Hepatocyte (in vitro differentiated cells): ENCODE data around the gene FRMPD3. TPM values are rescaled to one million over a fixed set of nuclear protein-coding genes. Genes with fewer than 3 reads are reported as not detected.

ENCODE experiments used
- DNase-seq: peaks from one replicate; pipeline ENCODE4 v3.0.0-alpha.2; 2016; ENCODE audit warnings: low spot score
- H2AFZ ChIP-seq: fragments of 200-600 bp; sonication (generic); 2 replicates; pipeline ENCODE4 v1.6.0; 2016; ENCODE audit warnings: antibody characterized with exemption, mild to moderate bottlenecking
- H3K27ac ChIP-seq: fragments of 200-600 bp; sonication (generic); 2 replicates; pipeline ENCODE4 v1.5.1; 2016; ENCODE audit warnings: mild to moderate bottlenecking
- H3K27me3 ChIP-seq: fragments of 200-600 bp; sonication (generic); 2 replicates; pipeline ENCODE4 v1.6.1; 2016
- H3K36me3 ChIP-seq: fragments of 200-600 bp; sonication (generic); replicated peaks from 2 replicates; pipeline ENCODE4 v1.5.1; 2016; ENCODE audit warnings: low read depth; ENCODE audit not compliant: insufficient read depth
- H3K4me1 ChIP-seq: fragments of 200-600 bp; sonication (generic); 2 replicates; pipeline ENCODE4 v1.5.1; 2016; ENCODE audit warnings: mild to moderate bottlenecking, moderate library complexity; ENCODE audit not compliant: insufficient read depth
- H3K4me2 ChIP-seq: fragments of 200-600 bp; sonication (generic); 2 replicates; pipeline ENCODE4 v1.6.0; 2016
- H3K4me3 ChIP-seq: fragments of 200-600 bp; sonication (generic); 2 replicates; pipeline ENCODE4 v1.5.1; 2016; ENCODE audit warnings: mild to moderate bottlenecking
- H3K79me2 ChIP-seq: fragments of 200-600 bp; sonication (generic); 2 replicates; pipeline ENCODE4 v1.6.0; 2017; ENCODE audit warnings: mild to moderate bottlenecking
- H3K9me2 ChIP-seq: fragments of 200-600 bp; sonication (generic); replicated peaks from 2 replicates; pipeline ENCODE4 v1.6.0; 2017; ENCODE audit warnings: mild to moderate bottlenecking; ENCODE audit not compliant: insufficient read depth
- H3K9me3 ChIP-seq: fragments of 200-600 bp; sonication (generic); 2 replicates; pipeline ENCODE4 v1.5.1; 2016; ENCODE audit warnings: low read depth, mild to moderate bottlenecking
- H4K20me1 ChIP-seq: fragments of 200-600 bp; sonication (generic); 2 replicates; pipeline ENCODE4 v1.6.0; 2016; ENCODE audit warnings: mild to moderate bottlenecking; ENCODE audit not compliant: insufficient read depth, poor library complexity, severe bottlenecking
- CTCF ChIP-seq: fragments of 200-600 bp; sonication (generic); IDR thresholded peaks from 2 replicates; pipeline ENCODE4 v1.5.1; 2016; ENCODE audit warnings: antibody characterized with exemption, mild to moderate bottlenecking; ENCODE audit not compliant: poor library complexity
- EZH2 ChIP-seq: fragments of 200-600 bp; sonication (generic); IDR thresholded peaks from 2 replicates; pipeline ENCODE4 v1.6.1; 2016; ENCODE audit warnings: antibody characterized with exemption, mild to moderate bottlenecking, borderline replicate concordance
- EZH2phosphoT487 ChIP-seq: fragments of 200-600 bp; sonication (generic); IDR thresholded peaks from one replicate; pipeline ENCODE4 v1.6.1; 2018; ENCODE audit warnings: antibody characterized with exemption, mild to moderate bottlenecking, low read depth, moderate library complexity; ENCODE audit not compliant: unreplicated experiment, severe bottlenecking
- WGBS: methylation state at CpG from one replicate; pipeline ENCODE4 v1.1.6; 2016; ENCODE audit warnings: low lambda C conversion rate; ENCODE audit errors: missing lambda C conversion rate; 5-methylcytosine and 5-hydroxymethylcytosine counted together
- polyA plus RNA-seq: library from polyadenylated mRNA; unstranded; fragments of >200 nt; fragmentation: Nextera tagmentation; extraction: Ambion mirVana; gene quantifications from 2 replicates; pipeline ENCODE4 v1.2.1, GENCODE V29; 2016
- total RNA-seq: library from RNA; depleted of rRNA; stranded (reverse); fragments of >200 nt; gene quantifications from 2 replicates; pipeline ENCODE4 v1.2.3, GENCODE V29; 2014

The FRMPD3 gene
- total RNA-seq (0.04 and 0.17 TPM in 2 replicates), polyA plus RNA-seq (0.06 TPM in 1 of 2 replicates, not detected in the other)

- Histone ChIP-seq H3K4me3 (peak within 1 kb of the TSS; percentile 8), H4K20me1 (no peaks in the 10 kb centered on the region), H2AFZ (peak within 1 kb of the TSS; percentile 5), H3K4me2 (peak within 1 kb of the TSS; percentile 81), H3K79me2 (no peaks in the 10 kb centered on the region), H3K4me1 (no peaks in the 10 kb centered on the region), H3K36me3 (no peaks in the 10 kb centered on the region), H3K27ac (no peak within 1 kb of the TSS), H3K9me2 (no peaks in the 10 kb centered on the region), H3K27me3 (peaks cover 74% of the 10 kb centered on the region), H3K9me3 (no peaks in the 10 kb centered on the region)
- DNase-seq, result peak; percentile 34
- 4% methylated on average over 41 of the region's 69 CpGs for WGBS
- no peak for TF ChIP-seq EZH2phosphoT487
- TF ChIP-seq CTCF, result peak; percentile 11
These were observed at the start of gene FRMPD3 for GRCh38 chrX:107448998-107449835. Gene FRMPD3, plus strand, starts transcription at chrX:107449652. Its CDS starts 76,937 bp downstream, at chrX:107526589.

- H3K4me2 ChIP-seq, result no peak overlapping the region
- no peaks in the 10 kb centered on the region for H3K9me2 ChIP-seq
- WGBS, result 79% methylated on average over 2 of the region's 2 CpGs
- no peak for DNase-seq
- no peaks in the 10 kb centered on the region for H3K79me2 ChIP-seq
- no peaks in the 10 kb centered on the region for H3K9me3 ChIP-seq
- no peaks in the 10 kb centered on the region for H4K20me1 ChIP-seq
- no peaks in the 10 kb centered on the region for H3K4me1 ChIP-seq
- no peak overlapping the region for H3K4me3 ChIP-seq
- no peak overlapping the region for H2AFZ ChIP-seq
- H3K27ac ChIP-seq, result no peak overlapping the region
- no peaks in the 10 kb centered on the region for H3K27me3 ChIP-seq
- no peak for TF ChIP-seq EZH2
- TF ChIP-seq CTCF, result no peak
- no peak for TF ChIP-seq EZH2phosphoT487
- no peaks in the 10 kb centered on the region for H3K36me3 ChIP-seq
These were observed 28.9 kb upstream of the FRMPD3 start for GRCh38 chrX:107420571-107420970.

GRCh38 chrX:107421337-107421861 is 28.1 kb upstream of the FRMPD3 start:
- Histone ChIP-seq H3K79me2 (no peaks in the 10 kb centered on the region), H3K27ac (no peak overlapping the region), H3K4me2 (no peak overlapping the region), H3K27me3 (no peaks in the 10 kb centered on the region), H2AFZ (no peak overlapping the region), H3K4me1 (no peaks in the 10 kb centered on the region), H3K9me2 (no peaks in the 10 kb centered on the region), H4K20me1 (no peaks in the 10 kb centered on the region), H3K9me3 (no peaks in the 10 kb centered on the region), H3K4me3 (no peak overlapping the region), H3K36me3 (no peaks in the 10 kb centered on the region)
- TF ChIP-seq EZH2phosphoT487, result no peak
- no peak for TF ChIP-seq CTCF
- TF ChIP-seq EZH2, result no peak
- 67% methylated on average over 3 of the region's 3 CpGs for WGBS
- DNase-seq, result no peak
